Thyroid gland (tissue), 4 donors: ENCODE data around the gene TNFSF8.

Experiments
- CTCF ChIP-seq, 6 experiments: fragments of 200-600 bp in 3 of 6; fragments of 450-650 bp in 3 of 6; sonication (generic) in 3 of 6; IDR thresholded peaks; one replicate each; pipeline ENCODE4 v1.5.1; 2016 to 2019; ENCODE audit warnings: antibody characterized with exemption in 6 of 6, mild to moderate bottlenecking in 2 of 6, inconsistent platforms in 1 of 6, moderate library complexity in 1 of 6
- POLR2A ChIP-seq, 2 donors: fragments of 450-650 bp; IDR thresholded peaks; one replicate each; pipeline ENCODE4 v1.6.1; 2017; ENCODE audit warnings: antibody characterized with exemption in 2 of 2, mild to moderate bottlenecking in 2 of 2, moderate library complexity in 1 of 2

- TF ChIP-seq POLR2A (IDR thresholded peaks at IDR 0.05) (no peak), CTCF (IDR thresholded peaks at IDR 0.05) (no peak)
These were observed 38.9 kb upstream of the TNFSF8 start for GRCh38 chr9:114969269-114969668.
